ENCODE results near the gene PRKCB. TPM values are rescaled to one million over a fixed set of nuclear protein-coding genes. Genes with fewer than 3 reads are reported as not detected.

Gene PRKCB
- polyA plus RNA-seq, 1 experiment = not detected

DNA sequence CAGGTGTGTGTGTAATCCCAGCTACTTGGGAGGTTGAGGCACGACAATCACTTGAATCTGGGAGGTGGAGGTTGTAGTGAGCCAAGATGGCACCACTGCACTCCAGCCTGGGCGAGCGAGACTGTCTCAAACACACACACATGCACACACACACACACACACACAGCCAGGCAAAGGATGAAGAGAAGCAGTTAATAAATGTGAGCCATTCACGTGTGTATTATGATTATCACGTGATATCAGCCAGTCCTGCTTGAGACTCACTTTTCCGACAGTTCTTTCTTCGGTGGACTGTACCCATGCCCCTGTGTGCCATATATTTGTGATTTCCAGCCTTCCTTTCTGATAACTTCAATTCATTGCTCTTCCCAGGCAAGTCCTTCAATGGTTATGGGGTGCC is 119.3 kb downstream of the PRKCB start:
- ChIA-PET POLR2A (no interaction called here), CTCF (no interaction called here)
- H3K9me3 ChIP-seq (ENCODE audit: control insufficient read depth, insufficient read depth, low read length) = no peaks in the 10 kb centered on the region
- H3K27ac ChIP-seq (ENCODE audit: low read depth, low read length) = no peak overlapping the region
- DNase-seq (ENCODE audit: low read depth, low spot score) = no peak
- H3K4me3 ChIP-seq (ENCODE audit: low read depth, low read length) = no peak overlapping the region
- no peaks in the 10 kb centered on the region for H3K27me3 ChIP-seq (ENCODE audit: control insufficient read depth, insufficient read depth, low read length)
- TF ChIP-seq CTCF (IDR thresholded peaks at IDR 0.05; ENCODE audit: low read depth, low read length) = no peak

DNA sequence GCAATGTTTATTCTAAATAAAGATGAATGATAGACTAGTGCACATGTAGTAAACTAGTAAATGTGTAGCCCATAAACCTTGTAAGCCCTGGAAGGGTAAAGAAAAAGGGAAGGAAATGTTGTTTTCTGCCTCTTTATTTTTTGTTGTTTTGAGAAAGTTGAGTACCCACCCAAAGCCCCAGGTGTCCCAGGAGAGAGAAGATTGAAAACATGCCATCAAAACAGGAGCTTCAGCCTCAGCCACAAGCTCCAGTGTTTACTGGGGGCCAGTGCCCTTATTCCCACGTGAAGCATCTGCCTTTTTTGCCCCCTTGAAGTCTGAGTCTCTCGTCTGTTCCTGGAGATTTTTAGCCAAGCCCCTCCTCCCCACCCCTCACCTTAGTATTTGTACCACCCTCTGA is 121.5 kb downstream of the PRKCB start:
- Histone ChIP-seq H3K27ac (ENCODE audit: low read depth, low read length) (no peak overlapping the region), H3K9me3 (ENCODE audit: control insufficient read depth, insufficient read depth, low read length) (no peaks in the 10 kb centered on the region), H3K4me3 (ENCODE audit: low read depth, low read length) (no peak overlapping the region), H3K27me3 (ENCODE audit: control insufficient read depth, insufficient read depth, low read length) (no peaks in the 10 kb centered on the region)
- no peak for DNase-seq (ENCODE audit: low read depth, low spot score)
- POLR2A ChIA-PET = no interaction called here
- CTCF ChIA-PET = no interaction called here
- TF ChIP-seq CTCF (IDR thresholded peaks at IDR 0.05; ENCODE audit: low read depth, low read length) = no peak

DNA sequence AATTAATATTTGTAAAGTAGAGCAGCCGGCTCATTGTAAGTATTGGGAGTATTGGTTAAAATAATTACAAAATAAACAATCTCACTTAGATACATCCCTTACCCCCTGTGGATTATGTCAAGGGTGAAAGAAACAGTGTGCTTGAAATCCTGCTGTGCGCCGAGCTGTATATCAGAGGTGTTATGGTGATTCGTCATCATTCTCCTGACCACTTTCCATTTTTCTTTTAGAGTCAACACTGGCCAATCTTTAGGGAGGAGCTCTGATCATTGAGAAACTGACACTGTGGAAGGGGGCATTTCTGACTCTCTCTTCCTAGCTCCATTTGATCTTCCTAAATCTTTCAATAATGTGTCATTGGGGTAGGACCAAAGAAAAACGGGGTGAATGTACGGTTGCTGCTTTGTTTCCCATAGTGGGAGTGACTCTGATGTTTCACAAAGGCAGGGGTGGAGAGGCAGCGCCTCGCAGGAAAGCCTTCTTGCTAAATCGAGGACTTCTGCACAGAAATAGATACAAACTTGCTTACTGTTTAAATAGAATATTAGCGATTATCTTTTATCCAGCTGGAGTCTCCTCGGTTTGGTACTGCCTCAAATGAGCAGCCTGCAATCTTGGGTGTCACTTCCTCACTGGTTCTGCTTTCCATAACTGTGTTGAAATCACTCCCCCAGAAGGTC is 123.4 kb downstream of the PRKCB start:
- DNase-seq (ENCODE audit: low read depth, low spot score) = no peak
- ChIA-PET CTCF (no interaction called here), POLR2A (no interaction called here)
- Histone ChIP-seq H3K27me3 (ENCODE audit: control insufficient read depth, insufficient read depth, low read length) (no peaks in the 10 kb centered on the region), H3K9me3 (ENCODE audit: control insufficient read depth, insufficient read depth, low read length) (no peaks in the 10 kb centered on the region), H3K27ac (ENCODE audit: low read depth, low read length) (no peak overlapping the region), H3K4me3 (ENCODE audit: low read depth, low read length) (no peak overlapping the region)
- TF ChIP-seq CTCF (IDR thresholded peaks at IDR 0.05; ENCODE audit: low read depth, low read length) = no peak

- no peak for TF ChIP-seq CTCF (IDR thresholded peaks at IDR 0.05; ENCODE audit: low read depth, low read length)
- Histone ChIP-seq H3K27me3 (ENCODE audit: control insufficient read depth, insufficient read depth, low read length) (no peaks in the 10 kb centered on the region), H3K27ac (ENCODE audit: low read depth, low read length) (no peak overlapping the region), H3K4me3 (ENCODE audit: low read depth, low read length) (no peak overlapping the region), H3K9me3 (ENCODE audit: control insufficient read depth, insufficient read depth, low read length) (no peaks in the 10 kb centered on the region)
- ChIA-PET CTCF (no interaction called here), POLR2A (no interaction called here)
- no peak for DNase-seq (ENCODE audit: low read depth, low spot score)
These were observed 123.9 kb downstream of the PRKCB start for GRCh38 chr16:23959752-23960072.

- TF ChIP-seq CTCF (IDR thresholded peaks at IDR 0.05; ENCODE audit: low read depth, low read length) = no peak
- ChIA-PET POLR2A (no interaction called here), CTCF (no interaction called here)
- Histone ChIP-seq H3K27me3 (ENCODE audit: control insufficient read depth, insufficient read depth, low read length) (no peaks in the 10 kb centered on the region), H3K4me3 (ENCODE audit: low read depth, low read length) (no peak overlapping the region), H3K27ac (ENCODE audit: low read depth, low read length) (no peak overlapping the region), H3K9me3 (ENCODE audit: control insufficient read depth, insufficient read depth, low read length) (no peaks in the 10 kb centered on the region)
- no peak for DNase-seq (ENCODE audit: low read depth, low spot score)
These were observed 124.5 kb downstream of the PRKCB start for GRCh38 chr16:23960081-23960885.

Data from AG04450 (cell line).